Stimulated activated CD4-positive, alpha-beta T cell treated with anti-CD3 and anti-CD28 coated beads, Interleukin-1b, Interleukin-23, amount 100 ng/mL, for 1 hour (primary cell): Measurements from ENCODE around the gene HYKK.
A peak's percentile ranks its signal among the peaks of the same experiment; 100 is the strongest.
"Not testable (repeated sequence)": the region's sequence is repeated elsewhere in the genome, so short reads cannot be mapped to it uniquely, and the experiment has no call there.

ENCODE experiments used
- DNase-seq, 2 donors: peaks; one replicate each; pipeline ENCODE4 v3.0.0-alpha.2; 2020; ENCODE audit warnings: low read depth in 2 of 2

The HYKK gene

GRCh38 chr15:78506971-78507830, at the start of gene HYKK:
Gene HYKK (plus strand): TSS chr15:78507577. CDS start chr15:78513089, 5,512 bp downstream.
- peak; percentile 16 to 42 for DNase-seq

DNA sequence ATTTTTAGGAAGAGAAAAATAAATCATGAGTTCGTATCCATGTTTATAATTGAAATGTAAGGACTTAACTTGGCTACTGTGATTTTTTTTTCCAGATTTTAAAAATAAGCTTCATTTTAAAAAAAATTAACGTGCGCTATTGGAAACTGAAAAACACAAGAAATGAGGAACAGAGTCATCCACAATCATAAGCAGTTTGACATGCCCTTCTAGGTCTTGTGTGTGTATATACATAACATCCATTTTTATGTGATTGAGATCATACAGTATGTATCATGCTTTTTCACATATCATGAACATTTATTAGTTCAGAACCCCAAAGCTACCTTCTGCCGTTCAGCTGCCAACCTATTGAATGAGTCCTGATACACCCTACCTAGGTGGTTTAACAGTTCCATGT, 46.6 kb upstream of the HYKK start:
- no peak for DNase-seq

DNA sequence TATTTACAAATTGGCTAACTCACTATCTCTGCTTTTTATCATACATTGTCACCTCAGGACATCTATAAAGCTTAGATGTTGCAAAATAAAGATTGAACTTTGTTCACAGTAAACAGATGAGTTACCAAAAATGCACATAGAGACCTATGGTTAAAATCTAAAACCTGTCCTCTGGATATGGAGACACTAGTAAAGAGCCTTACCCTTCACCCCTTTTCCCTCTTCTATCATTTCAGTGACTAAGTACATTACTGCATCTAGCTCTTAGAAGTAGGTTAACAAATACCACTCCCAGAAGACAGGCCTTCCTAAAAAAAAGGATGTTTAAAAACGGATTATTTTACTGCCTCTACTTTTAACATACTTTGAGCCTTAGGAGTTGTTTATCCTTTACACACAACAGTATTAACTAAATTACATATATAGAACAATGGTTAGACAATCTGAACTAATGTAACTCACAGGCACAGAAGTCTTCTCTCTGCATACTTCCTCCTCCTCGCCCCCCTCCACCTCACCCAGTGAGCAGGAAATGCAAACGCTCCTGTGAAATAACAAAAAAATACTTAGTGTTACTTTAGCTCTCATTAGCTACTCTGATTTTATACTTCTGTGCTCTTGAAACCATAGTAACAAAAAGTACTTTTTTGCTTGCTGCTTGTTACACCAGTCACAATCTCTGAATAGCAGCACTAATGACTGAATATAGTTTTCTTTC, 46.0 kb upstream of the HYKK start:
- no peak for DNase-seq

DNA sequence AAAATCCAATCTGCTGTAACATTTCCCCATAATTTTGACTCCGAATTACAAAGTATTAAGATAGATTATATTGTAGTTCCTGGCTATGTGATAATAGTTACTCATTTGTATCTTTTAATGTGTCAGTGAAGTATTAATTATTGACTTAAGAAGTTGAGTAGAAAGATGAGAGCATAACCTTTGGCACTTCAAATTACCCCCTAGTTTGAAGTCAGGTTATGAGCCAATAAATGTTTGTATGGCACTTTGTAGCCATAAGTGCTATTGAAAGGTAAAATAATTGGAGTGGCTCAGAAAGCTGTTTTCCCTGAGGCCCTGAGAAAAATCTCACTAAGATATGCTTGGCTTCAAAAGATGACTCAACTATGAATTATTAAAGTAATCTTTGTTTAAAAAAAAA, 38.3 kb upstream of the HYKK start:
- no peak for DNase-seq

- no peak for DNase-seq
Measured at GRCh38 chr15:78477295-78477694, 30.1 kb upstream of the HYKK start.

DNA sequence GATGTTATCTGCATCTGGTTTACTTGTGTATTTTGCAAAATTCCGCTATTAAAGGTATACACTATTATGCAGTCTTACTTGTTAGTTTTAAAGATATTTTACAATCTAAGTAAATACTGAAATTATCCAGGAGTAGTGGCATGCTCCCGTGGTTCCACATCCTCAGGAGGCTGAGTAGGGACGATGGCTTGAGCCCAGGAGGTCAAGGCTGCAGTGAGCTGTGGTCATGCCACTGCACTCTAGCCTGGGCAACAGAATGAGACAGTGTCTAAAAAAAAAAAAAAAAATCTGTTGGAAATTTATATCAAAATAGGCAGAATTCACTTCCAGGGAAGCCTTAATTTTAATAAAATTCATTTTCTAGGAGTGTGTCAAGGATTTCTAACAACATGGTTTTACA, 27.7 kb upstream of the HYKK start:
- no peak for DNase-seq

DNA sequence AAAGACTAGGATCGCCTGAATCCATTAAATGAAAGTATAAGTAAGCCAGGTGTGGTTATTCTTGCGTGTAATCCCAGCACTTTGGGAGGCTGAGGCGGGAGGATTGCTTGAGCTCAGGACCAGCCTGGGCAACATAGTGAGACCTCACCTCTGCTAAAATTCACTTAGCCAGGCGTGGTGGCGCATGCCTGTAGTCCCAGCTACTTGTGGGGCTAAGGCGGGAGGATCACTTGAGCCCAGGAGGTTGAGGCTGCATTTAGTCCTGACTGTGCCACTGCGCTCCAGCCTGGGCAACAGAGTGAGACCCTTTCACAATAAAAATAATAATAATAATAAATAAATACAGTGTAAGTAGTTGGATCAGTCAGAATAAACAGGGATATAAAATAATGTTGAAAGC, 25.5 kb upstream of the HYKK start:
- no peak for DNase-seq

DNA sequence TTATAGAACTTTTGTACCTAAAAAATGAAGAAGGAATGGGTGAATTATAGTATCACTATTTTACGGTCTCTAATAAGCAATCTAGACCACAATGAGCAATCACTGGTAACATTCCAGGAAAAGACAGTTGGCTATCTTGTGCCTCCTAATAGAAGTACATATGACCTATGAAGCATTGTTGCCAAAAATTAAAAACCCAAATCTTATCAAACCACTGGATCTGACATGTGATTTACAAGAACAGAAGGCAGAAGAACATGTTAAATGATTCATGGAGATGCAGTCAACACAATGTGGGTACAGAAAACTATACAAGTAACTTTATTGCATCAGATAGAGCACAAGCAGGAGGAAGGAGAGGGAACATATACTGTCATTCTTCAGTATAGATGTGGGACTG, 14.5 kb upstream of the HYKK start:
- no peak for DNase-seq

DNA sequence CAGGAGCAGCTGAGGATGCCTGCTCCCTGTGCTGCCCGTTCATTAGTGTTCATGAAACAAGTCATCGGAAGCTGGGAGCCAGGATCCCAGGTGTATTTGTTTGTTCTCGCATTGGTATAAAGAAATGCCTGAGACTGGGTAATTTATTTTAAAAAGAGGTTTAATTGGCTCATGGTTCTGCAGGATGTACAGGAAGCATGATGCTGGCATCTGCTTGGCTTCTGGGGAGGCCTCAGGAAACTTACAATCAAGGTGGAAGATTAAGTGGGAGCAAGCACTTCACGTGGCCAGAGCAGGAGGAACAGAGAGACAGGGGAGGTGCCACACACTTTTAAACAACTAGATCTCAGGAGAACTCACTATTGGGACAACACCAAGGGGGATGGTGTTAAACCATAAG, 5.5 kb upstream of the HYKK start:
- DNase-seq, result no peak

DNA sequence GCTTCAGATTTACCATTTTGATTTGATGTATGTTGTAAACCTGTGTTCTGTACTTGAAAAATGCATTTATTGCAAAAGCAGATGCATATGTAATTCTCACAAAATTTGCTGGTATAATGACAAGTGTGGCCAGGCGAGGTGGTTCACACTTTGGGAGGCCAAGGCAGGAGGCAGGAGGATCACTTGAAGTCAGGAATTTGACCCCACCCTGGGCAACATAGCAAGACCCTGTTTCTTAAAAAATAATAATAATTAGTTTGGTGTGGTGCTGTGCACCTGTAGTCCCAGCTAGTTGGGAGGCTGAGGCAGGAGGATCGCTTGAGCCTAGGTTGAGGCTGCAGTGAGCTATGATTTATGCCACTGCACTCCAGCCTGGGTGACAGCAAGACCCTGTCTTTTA, 4.7 kb upstream of the HYKK start:
- no peak for DNase-seq

GRCh38 chr15:78507831-78508160, 419 bp downstream of the HYKK start:
- DNase-seq, result no peak

DNA sequence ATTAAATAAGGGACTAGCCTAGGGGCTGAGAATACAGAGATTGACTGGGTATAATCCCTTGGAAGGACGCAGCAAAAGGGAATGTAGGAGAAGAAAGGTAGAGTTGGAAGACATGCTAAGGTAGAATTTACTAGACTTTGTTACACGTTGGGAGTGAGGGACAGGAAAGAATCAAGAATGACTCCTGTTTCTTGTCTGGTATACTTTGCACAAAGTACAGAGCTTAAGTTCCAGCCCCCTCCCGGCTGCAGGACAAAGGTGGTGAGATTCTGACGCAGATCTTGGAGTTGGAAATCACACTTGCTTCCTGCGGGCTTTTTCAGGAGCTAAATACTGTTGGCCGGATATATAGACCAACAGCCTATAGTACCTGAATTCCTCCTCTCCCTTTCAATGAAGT, 895 bp downstream of the HYKK start:
- DNase-seq, result no peak

DNA sequence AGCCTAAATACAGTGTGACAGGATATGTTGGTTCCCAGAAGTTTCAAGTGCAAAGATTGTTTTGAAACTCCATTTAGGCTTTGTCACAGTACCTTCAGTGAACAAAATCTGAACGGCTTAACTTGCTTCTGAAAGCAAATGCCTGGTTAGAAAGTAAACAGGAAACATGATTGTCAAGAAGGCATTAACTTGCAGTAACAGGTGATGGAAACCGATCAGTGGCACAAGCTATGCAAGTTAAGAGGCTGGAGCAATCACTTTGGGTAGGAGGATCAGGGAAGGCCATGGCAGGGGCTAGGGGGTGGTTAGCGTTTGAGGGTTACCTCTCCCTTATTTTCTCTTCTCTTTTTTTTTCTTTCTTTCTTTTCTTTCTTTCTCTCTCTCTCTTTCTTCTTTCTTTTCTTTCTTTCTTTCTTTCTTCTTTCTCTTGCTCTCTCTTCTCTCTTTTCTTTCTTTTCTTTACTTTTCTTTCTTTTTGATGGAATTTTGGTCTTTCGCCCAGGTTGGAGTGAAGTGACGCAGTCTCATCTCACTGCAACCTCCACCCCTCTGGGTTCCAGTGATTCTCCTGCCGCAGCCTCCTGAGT, 2.4 kb downstream of the HYKK start:
- DNase-seq, result no peak

- DNase-seq, result not testable (repeated sequence)
Measured at GRCh38 chr15:78520035-78520434, 12.7 kb downstream of the HYKK start.

- DNase-seq, result no peak
Measured at GRCh38 chr15:78524230-78524629, 16.9 kb downstream of the HYKK start.

- no peak for DNase-seq
Measured at GRCh38 chr15:78527325-78527724, 19.9 kb downstream of the HYKK start.

DNA sequence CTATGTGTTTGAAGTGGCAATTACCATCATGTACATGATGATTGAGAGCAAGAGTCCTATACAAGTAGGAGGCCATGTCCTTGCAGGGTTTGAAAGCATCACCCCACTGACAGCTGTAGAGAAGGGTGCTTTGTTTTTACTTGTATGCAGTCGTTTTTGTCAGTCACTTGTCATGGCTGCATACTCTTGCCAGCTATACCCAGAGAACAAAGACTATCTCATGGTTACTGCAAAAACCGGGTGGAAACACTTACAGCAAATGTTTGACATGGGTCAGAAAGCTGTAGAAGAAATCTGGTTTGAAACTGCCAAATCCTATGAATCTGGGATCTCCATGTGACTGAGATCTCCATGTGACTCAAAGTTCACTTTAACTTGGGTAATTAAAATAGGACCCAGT, 26.0 kb downstream of the HYKK start:
- no peak for DNase-seq

GRCh38 chr15:78536134-78536533, 28.8 kb downstream of the HYKK start:
- DNase-seq, result no peak

DNA sequence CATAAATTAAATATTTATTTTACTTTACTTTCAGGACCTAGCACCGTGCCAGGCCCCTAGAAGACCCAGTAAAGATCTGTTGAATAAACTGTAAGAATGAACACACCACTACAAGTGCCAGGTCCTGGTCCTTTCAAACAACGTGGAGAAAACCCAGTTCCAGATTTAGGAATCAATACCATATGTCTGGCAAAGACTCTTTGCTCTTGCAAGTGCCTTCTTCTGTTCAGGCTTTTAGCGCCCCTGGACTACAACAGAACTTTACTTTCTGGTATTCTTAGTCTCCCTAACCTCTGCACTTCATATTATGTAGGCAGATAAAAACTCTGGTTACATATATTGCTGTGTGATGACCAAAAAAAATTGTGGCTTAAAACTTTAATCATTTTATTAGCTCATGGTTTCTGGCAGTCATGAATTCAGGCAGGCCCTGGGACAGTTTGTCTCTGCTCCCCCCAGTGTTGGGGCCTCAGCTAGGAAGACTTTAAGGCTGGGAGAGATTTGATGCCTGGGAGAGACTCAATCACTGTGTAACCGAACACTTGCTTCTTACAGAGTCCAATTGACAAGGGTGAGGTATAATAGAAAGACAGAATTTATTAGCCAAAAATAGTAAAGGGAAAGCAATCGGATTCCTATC, 30.0 kb downstream of the HYKK start:
- DNase-seq, result no peak

DNA sequence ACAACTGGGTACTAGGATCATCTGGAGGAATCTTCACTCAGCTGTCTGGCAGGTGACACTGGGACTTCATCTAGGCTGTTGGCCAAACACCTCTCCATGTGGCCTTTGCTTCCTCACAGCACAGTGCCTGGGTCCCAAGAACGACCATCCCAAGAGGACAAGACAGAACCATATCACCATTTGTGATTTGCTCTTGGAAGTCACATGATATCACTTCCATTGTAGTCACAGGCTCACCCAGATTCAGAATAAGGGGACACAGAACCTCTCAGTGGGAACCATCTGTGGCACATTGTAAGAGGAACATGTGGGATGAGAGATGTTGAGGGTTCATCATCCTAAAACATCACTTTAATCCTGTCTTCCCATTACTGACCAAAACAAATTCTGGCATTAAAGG, 31.0 kb downstream of the HYKK start:
- no peak for DNase-seq

DNA sequence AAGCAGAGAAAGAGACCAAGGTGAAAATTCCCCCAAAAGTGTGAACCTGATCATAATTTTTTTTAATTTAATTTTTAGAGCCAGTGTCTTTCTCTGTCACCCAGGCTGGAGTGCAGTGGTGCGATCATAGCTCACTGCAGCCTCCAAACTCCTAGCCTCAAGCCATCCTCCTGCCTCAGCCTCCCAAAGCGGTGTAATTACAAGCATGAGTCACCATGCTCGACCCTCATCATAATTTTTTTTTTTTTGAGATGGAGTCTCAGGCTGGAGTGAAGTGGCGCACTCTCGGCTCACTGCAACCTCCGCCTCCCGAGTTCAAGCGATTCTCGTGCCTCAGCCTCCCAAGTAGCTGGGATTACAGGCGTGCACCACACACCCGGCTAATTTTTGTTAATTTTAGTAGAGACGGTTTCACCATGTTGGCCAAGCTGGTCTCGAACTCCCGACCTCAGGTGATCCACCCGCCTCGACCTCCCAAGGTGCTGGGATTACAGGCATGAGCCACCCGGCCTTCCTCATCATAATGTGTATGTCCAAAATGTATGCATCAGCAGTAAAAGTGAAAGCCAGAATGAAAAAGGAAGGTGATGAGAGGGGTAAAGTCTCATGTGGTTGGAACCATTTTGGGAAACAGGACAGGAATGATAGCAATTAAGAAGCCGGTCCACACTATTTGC, 32.2 kb downstream of the HYKK start:
- DNase-seq, result not testable (repeated sequence)
